ENCODE results near the gene KAZALD1.

Gene KAZALD1

DNA sequence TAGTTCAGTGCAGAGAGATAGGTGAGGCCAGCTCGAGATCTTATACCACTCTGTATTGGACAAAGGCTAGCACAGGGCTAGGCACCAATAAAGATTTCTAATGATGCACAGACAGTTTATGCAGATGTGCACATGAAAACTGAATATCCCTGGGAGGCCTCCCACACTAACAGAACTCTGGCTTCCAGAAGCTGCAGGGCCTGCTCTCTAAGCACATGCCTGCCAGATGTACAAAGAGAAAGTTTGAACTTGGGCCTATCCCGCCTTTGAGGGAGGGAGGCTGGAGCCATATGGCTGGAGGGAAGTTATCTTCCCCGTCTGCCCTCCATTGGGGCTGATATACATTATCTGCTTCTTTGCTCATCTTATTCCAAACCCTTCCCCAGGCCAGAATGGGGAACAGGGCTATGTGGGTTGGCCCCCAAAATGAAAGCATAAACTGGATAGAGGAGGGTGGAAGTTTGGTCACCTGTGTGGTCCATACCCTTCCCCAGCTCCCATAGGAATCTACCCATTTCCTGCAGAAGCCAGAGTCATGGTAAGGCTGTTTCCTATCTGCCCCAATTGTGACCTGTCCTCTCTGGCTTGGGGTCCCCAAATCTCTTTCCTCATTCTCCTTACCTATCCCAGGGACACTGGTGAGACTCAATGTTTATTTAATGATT, 3.8 kb downstream of the KAZALD1 start:
- H3K27me3 Mint-ChIP-seq: peaks cover 41% of the 10 kb centered on the region
- no peaks in the 10 kb centered on the region for H3K9me3 Mint-ChIP-seq
- H3K27ac Mint-ChIP-seq: no peak overlapping the region
- DNase-seq (no peak), ATAC-seq (no peak)
- H3K4me1 Mint-ChIP-seq: peaks cover 36% of the 10 kb centered on the region
- H3K36me3 Mint-ChIP-seq (ENCODE audit: low read depth): no peaks in the 10 kb centered on the region
- H3K4me3 Mint-ChIP-seq: peak overlapping the region; percentile 45

DNA sequence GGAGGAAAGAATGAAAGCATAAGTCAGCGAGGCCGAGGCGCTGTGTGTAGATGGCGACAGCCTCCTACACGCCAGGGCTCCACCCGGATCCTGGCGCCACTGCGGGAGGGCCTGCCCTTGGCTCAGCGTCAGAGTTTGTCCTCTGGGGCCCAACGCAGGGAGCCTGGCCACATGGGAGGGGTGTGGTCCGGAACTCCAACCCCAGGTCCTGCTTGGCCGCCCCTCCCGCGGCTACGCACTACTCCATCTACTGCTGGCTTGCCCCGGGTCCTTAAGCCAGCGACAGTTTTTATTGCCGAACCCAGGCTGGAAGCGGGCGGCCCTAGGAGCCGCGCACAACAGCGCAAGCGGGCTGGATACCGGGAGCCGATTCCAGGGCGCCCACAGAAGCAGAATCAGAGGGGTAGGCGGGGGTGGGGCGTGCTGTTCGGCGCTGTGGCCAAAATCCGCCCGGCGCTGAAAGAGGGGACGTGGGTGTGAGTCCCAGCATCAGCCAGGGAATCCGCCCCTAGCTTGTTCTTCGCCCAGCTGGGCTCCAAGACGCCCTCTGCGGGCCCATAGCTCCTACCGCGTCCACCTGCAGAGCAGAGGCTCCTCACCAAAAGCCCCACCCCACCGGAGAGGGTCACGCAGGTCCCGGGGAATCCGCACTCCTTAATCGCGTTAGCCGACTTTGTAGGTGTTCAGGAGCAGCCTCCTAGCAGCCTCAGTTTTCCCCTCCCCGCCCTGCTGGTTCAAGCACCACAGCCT, 4.5 kb downstream of the KAZALD1 start:
- peaks cover 40% of the 10 kb centered on the region for H3K4me1 Mint-ChIP-seq
- ATAC-seq (peak; percentile 44), DNase-seq (peak; percentile 53)
- no peak overlapping the region for H3K27ac Mint-ChIP-seq
- H3K9me3 Mint-ChIP-seq: no peaks in the 10 kb centered on the region
- H3K27me3 Mint-ChIP-seq: peaks cover 41% of the 10 kb centered on the region
- peak overlapping the region; percentile 45 for H3K4me3 Mint-ChIP-seq
- no peaks in the 10 kb centered on the region for H3K36me3 Mint-ChIP-seq (ENCODE audit: low read depth)

- H3K27me3 Mint-ChIP-seq: peaks cover 45% of the 10 kb centered on the region
- no peak for ATAC-seq
- H3K4me1 Mint-ChIP-seq: peaks cover 42% of the 10 kb centered on the region
These were observed 5.1 kb downstream of the KAZALD1 start for GRCh38 chr10:101066896-101067355.

GRCh38 chr10:101067356-101068083, 5.7 kb downstream of the KAZALD1 start:
- ATAC-seq: peak; percentile 52
- Mint-ChIP-seq H3K9me3 (no peaks in the 10 kb centered on the region), H3K4me3 (peak overlapping the region; percentile 75), H3K27me3 (peaks cover 51% of the 10 kb centered on the region), H3K27ac (no peak overlapping the region), H3K36me3 (ENCODE audit: low read depth) (no peaks in the 10 kb centered on the region), H3K4me1 (peaks cover 38% of the 10 kb centered on the region)
- peak; percentile 83 for DNase-seq

More at GRCh38 chr10:101066896-101067355, 5.1 kb downstream of the KAZALD1 start:
- Mint-ChIP-seq H3K9me3 (no peaks in the 10 kb centered on the region), H3K36me3 (ENCODE audit: low read depth) (no peaks in the 10 kb centered on the region), H3K27ac (no peak overlapping the region), H3K4me3 (peak overlapping the region; percentile 75)
- DNase-seq: no peak

- H3K4me3 Mint-ChIP-seq: no peak overlapping the region
- no peaks in the 10 kb centered on the region for H3K9me3 Mint-ChIP-seq
- DNase-seq (no peak), ATAC-seq (no peak)
- H3K27me3 Mint-ChIP-seq: peaks cover 54% of the 10 kb centered on the region
- no peak overlapping the region for H3K27ac Mint-ChIP-seq
- peaks cover 33% of the 10 kb centered on the region for H3K4me1 Mint-ChIP-seq
- H3K36me3 Mint-ChIP-seq (ENCODE audit: low read depth): no peaks in the 10 kb centered on the region
These were observed 7.7 kb downstream of the KAZALD1 start for GRCh38 chr10:101069441-101069840.

GRCh38 chr10:101070098-101070497, 8.3 kb downstream of the KAZALD1 start:
- no peak for DNase-seq
- Mint-ChIP-seq H3K36me3 (ENCODE audit: low read depth) (no peaks in the 10 kb centered on the region), H3K27me3 (peaks cover 51% of the 10 kb centered on the region), H3K9me3 (no peaks in the 10 kb centered on the region), H3K4me1 (peaks cover 33% of the 10 kb centered on the region), H3K27ac (no peak overlapping the region), H3K4me3 (no peak overlapping the region)
- no peak for ATAC-seq

GRCh38 chr10:101071267-101071884, 9.6 kb downstream of the KAZALD1 start:
- DNase-seq (no peak), ATAC-seq (peak; percentile 50)
- H3K27me3 Mint-ChIP-seq: peaks cover 47% of the 10 kb centered on the region
- H3K36me3 Mint-ChIP-seq (ENCODE audit: low read depth): no peaks in the 10 kb centered on the region
- H3K9me3 Mint-ChIP-seq: no peaks in the 10 kb centered on the region
- no peak overlapping the region for H3K27ac Mint-ChIP-seq
- H3K4me1 Mint-ChIP-seq: peaks cover 27% of the 10 kb centered on the region
- H3K4me3 Mint-ChIP-seq: no peak overlapping the region

DNA sequence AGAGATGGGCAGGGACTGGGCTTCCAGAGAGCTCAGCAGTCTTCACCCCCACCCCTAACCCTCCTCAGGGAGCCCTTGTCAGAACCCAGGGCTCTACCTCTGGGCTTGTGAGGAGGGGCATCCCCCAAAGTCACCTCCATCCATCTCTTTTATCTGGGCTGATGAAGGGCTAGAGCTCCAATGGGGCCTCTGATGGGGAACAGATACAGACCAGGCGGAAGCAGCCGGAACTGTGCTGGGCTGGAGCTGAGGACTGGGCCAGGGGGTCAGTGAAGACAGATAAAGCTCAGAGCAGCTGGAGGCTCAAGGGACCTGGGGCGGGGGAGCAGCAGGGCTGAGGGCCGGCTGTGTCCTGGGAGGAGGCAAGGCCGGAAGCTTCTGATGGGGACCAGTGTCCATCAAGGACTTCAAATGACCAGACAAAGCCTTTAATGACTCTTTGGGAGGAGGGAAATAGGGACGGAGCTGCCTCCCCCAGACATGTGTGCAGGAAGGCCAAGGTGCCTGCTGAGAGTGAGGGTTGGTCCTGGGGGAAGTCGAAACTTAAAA, 10.2 kb downstream of the KAZALD1 start:
- DNase-seq (no peak), ATAC-seq (no peak)
- no peak overlapping the region for H3K4me3 Mint-ChIP-seq
- H3K9me3 Mint-ChIP-seq: no peaks in the 10 kb centered on the region
- no peaks in the 10 kb centered on the region for H3K36me3 Mint-ChIP-seq (ENCODE audit: low read depth)
- peaks cover 23% of the 10 kb centered on the region for H3K4me1 Mint-ChIP-seq
- peaks cover 51% of the 10 kb centered on the region for H3K27me3 Mint-ChIP-seq
- no peak overlapping the region for H3K27ac Mint-ChIP-seq

DNA sequence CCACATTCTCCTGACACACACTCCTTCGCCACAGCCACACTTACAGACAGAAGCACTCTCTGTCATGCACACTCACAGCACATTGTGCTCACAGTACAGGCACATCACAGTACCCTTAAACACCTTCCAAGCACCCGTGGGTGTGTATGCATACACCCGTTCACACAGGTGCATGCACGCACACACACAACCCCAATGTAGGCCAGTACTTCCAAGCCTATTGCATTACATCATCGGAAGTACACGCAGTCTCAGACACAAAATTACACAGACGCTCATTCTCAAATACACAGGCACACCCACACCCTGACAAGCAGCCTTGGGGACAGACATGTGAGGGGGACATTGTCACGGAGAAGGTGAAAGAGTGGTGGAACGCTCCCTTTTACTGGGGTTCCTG, 11.1 kb downstream of the KAZALD1 start:
- Mint-ChIP-seq H3K4me3 (no peak overlapping the region), H3K4me1 (peaks cover 15% of the 10 kb centered on the region), H3K27me3 (peaks cover 47% of the 10 kb centered on the region), H3K9me3 (no peaks in the 10 kb centered on the region), H3K27ac (no peak overlapping the region), H3K36me3 (ENCODE audit: low read depth) (no peaks in the 10 kb centered on the region)
- ATAC-seq (no peak), DNase-seq (no peak)

- Mint-ChIP-seq H3K36me3 (ENCODE audit: low read depth) (no peaks in the 10 kb centered on the region), H3K4me3 (no peak overlapping the region), H3K27me3 (peaks cover 51% of the 10 kb centered on the region), H3K9me3 (no peaks in the 10 kb centered on the region), H3K27ac (no peak overlapping the region), H3K4me1 (peaks cover 15% of the 10 kb centered on the region)
- ATAC-seq: no peak
- DNase-seq: no peak
These were observed 11.8 kb downstream of the KAZALD1 start for GRCh38 chr10:101073631-101074030.

DNA sequence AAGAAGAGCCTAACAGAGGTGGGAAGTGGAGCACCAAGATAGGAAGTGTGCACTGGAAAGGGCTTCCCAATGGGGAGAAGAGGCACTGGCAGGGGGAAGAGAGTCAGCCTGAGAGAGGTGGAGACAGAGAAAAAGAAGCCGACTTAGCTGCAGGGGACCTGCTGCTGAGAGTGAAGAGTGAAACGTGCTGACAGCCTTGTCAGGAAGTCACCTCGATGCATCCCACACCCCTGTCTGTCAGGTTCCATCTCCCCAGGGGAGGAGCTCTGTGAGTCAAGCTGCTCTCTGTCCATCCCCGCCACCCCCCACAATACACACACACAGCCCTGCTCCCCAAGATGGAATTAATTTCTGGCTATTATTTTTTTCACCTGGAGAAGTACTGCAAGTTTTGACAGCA, 14.0 kb downstream of the KAZALD1 start:
- Mint-ChIP-seq H3K27me3 (peaks cover 63% of the 10 kb centered on the region), H3K36me3 (ENCODE audit: low read depth) (no peaks in the 10 kb centered on the region), H3K27ac (no peak overlapping the region), H3K4me1 (peaks cover 9% of the 10 kb centered on the region), H3K9me3 (no peaks in the 10 kb centered on the region), H3K4me3 (no peak overlapping the region)
- no peak for DNase-seq
- ATAC-seq: no peak

DNA sequence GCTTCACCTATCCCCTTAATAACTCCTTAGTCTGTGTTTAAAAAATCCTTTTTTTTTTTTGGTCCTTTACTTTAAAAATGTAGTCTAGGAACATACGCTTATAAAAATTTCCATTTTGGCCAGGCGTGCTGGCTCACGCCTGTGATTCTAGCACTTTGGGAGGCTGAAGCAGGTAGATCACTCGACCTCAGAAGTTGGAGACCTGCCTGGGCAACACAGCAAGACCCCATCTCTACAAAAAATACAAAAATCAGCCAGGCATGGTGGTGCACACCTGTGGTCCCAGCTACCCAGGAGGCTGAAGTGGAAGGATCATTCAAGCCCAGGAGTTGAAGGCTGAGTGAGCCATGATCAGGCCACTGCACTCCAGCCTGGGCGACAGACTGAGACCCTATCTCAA, 14.8 kb downstream of the KAZALD1 start:
- no peaks in the 10 kb centered on the region for H3K9me3 Mint-ChIP-seq

GRCh38 chr10:101079874-101080273, 18.1 kb downstream of the KAZALD1 start:
- Mint-ChIP-seq H3K4me3 (no peak overlapping the region), H3K9me3 (no peaks in the 10 kb centered on the region), H3K4me1 (no peaks in the 10 kb centered on the region), H3K27ac (no peak overlapping the region), H3K27me3 (peaks cover 60% of the 10 kb centered on the region), H3K36me3 (ENCODE audit: low read depth) (no peaks in the 10 kb centered on the region)
- DNase-seq (no peak), ATAC-seq (no peak)

More for the DNA sequence above, 14.8 kb downstream of the KAZALD1 start:
- Mint-ChIP-seq H3K27ac (no peak overlapping the region), H3K4me3 (no peak overlapping the region), H3K4me1 (peaks cover under 1% of the 10 kb centered on the region), H3K36me3 (ENCODE audit: low read depth) (no peaks in the 10 kb centered on the region), H3K27me3 (peaks cover 69% of the 10 kb centered on the region)
- DNase-seq (no peak), ATAC-seq (no peak)
